NCI-H146 treated with DMSO at 0.1 percent for 48 hours (cell line): ENCODE measurements around the gene KRT14.

Experiments
- DNase-seq: peaks from one replicate; lab custom pipeline; 2025; ENCODE audit not compliant: unreplicated experiment; lab: John Stamatoyannopoulos, UW

Gene KRT14

GRCh38 chr17:41533613-41534012 is 53.1 kb downstream of the KRT14 start:
- no peak for DNase-seq

GRCh38 chr17:41532947-41533570 is 53.6 kb downstream of the KRT14 start:
- DNase-seq, result no peak
